Measurements from ENCODE around the gene OR4D5. TPM values are rescaled to one million over a fixed set of nuclear protein-coding genes. Genes with fewer than 3 reads are reported as not detected.

OR4D5 gene
- total RNA-seq, 4 donors from 2014 or later, result 0.41 to 0.95 TPM; not detected in 2

DNA sequence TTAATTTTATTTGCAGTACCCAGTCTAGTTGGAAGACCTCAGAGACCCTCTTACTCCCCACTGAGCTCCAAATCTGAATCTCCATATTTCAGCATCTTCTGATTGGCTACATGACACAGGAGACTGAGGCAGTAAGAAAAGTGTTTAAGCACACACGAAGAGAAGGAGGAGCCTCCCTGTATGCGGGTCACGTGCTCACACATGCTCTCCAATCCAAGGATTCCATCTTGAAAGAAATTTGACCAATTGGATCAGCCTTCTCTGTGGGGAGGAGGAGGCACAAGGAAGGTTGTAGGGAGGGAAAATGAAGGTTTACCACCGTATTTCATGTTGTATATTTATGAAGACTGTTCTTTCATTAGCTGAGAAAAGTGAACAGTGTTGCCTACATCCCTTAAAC, 3.0 kb downstream of the OR4D5 start:
- Histone ChIP-seq H3K27me3 (no peaks in the 10 kb centered on the region), H3K27ac (no peak overlapping the region), H3K4me3 (no peak overlapping the region), H3K36me3 (no peaks in the 10 kb centered on the region), H3K4me1 (no peaks in the 10 kb centered on the region), H3K9me3 (no peaks in the 10 kb centered on the region)
- intact Hi-C loops (cut with DNase I; ENCODE audit: low total_unique reads), result no loop called here
- no peak for TF ChIP-seq POLR2A (IDR thresholded peaks at IDR 0.05)
- TF ChIP-seq, protein P1, sequence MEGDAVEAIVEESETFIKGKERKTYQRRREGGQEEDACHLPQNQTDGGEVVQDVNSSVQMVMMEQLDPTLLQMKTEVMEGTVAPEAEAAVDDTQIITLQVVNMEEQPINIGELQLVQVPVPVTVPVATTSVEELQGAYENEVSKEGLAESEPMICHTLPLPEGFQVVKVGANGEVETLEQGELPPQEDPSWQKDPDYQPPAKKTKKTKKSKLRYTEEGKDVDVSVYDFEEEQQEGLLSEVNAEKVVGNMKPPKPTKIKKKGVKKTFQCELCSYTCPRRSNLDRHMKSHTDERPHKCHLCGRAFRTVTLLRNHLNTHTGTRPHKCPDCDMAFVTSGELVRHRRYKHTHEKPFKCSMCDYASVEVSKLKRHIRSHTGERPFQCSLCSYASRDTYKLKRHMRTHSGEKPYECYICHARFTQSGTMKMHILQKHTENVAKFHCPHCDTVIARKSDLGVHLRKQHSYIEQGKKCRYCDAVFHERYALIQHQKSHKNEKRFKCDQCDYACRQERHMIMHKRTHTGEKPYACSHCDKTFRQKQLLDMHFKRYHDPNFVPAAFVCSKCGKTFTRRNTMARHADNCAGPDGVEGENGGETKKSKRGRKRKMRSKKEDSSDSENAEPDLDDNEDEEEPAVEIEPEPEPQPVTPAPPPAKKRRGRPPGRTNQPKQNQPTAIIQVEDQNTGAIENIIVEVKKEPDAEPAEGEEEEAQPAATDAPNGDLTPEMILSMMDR (IDR thresholded peaks at IDR 0.05), result no peak
- no peak for TF ChIP-seq POLR2AphosphoS5 (IDR thresholded peaks at IDR 0.05)
- no peak for TF ChIP-seq EP300 (IDR thresholded peaks at IDR 0.05; ENCODE audit: low read depth)
- in situ Hi-C loops (cut with MboI; ENCODE audit: low pct_ligation_motif_present in 1 of 4, low pct_unique_long_range_greater_than_20kb in 1 of 4, low sequenced_read_pairs in 3 of 4), result no loop called here
- DNase-seq, result no peak
- 84 to 89% methylated on average over 3 to 4 of the region's 4 CpGs for WGBS, 2 donors (ENCODE audit: low coverage in 1 of 2)

DNA sequence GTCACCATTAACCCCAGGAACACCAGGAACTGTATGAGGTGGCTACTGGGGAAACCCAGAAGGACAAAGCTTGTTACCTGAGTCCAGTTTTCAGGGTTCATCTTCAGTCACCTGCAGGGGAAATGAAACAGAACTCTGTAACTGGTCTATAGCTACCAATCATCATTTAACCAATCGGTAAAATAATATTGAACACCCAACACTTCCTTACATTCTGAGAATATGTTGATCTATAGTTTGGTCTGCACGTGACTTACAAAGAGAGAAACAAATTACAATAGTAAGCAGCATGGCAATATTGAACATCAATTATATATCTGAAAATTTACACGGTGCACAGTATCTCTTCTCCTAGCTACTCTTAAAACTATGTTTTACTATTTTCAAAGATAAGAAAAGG, 4.3 kb downstream of the OR4D5 start, which contains the start of gene OR6T1:
Gene OR6T1, minus strand, starts transcription at position 101 of the 400 bp plus-strand sequence. Its CDS starts 0 bp downstream, at position 101.
- H3K27ac ChIP-seq, result no peak within 1 kb of the TSS
- in situ Hi-C loops (cut with MboI; ENCODE audit: low pct_ligation_motif_present in 1 of 4, low pct_unique_long_range_greater_than_20kb in 1 of 4, low sequenced_read_pairs in 3 of 4), result no loop called here
- no peaks in the 10 kb centered on the region for H3K4me1 ChIP-seq
- 80 to 89% methylated on average over 3 of the region's 3 CpGs for WGBS, 2 donors (ENCODE audit: low coverage in 1 of 2)
- no peak for DNase-seq
- TF ChIP-seq, protein P1 (IDR thresholded peaks at IDR 0.05), result no peak
- no peak for TF ChIP-seq POLR2A (IDR thresholded peaks at IDR 0.05)
- TF ChIP-seq POLR2AphosphoS5 (IDR thresholded peaks at IDR 0.05), result no peak
- TF ChIP-seq EP300 (IDR thresholded peaks at IDR 0.05; ENCODE audit: low read depth), result no peak
- no peaks in the 10 kb centered on the region for H3K36me3 ChIP-seq
- H3K4me3 ChIP-seq, result no peak within 1 kb of the TSS
- no peaks in the 10 kb centered on the region for H3K9me3 ChIP-seq
- H3K27me3 ChIP-seq, result no peaks in the 10 kb centered on the region
- intact Hi-C loops (cut with DNase I; ENCODE audit: low total_unique reads), result no loop called here

DNA sequence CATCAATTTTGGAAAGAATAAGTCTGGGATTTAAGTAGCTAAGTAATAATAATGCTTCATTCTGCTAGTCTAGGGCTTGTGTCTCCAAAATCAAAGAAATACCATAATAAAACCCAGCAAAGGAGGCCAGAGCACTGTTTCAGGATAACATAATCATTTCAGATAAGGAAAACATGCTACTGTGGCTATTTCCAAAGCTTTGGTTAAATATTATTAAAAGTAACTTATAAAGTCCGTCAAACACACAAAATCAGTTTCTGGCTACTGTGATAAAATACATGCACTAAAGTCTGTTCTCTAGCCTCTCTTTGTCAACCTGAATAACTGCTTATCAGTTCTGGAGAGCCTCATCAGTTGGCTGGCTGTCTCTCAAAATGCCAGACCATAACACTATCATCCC, 5.7 kb downstream of the OR4D5 start:
- H3K4me1 ChIP-seq, result no peaks in the 10 kb centered on the region
- no peak for DNase-seq
- 24 to 57% methylated on average over 1 of the region's 1 CpG for WGBS, 2 donors (ENCODE audit: low coverage in 1 of 2)
- no peaks in the 10 kb centered on the region for H3K36me3 ChIP-seq
- no peaks in the 10 kb centered on the region for H3K27me3 ChIP-seq
- in situ Hi-C loops (cut with MboI; ENCODE audit: low pct_ligation_motif_present in 1 of 4, low pct_unique_long_range_greater_than_20kb in 1 of 4, low sequenced_read_pairs in 3 of 4), result no loop called here
- TF ChIP-seq EP300 (IDR thresholded peaks at IDR 0.05; ENCODE audit: low read depth) (no peak), POLR2A (IDR thresholded peaks at IDR 0.05) (no peak)
- TF ChIP-seq, protein P1 (IDR thresholded peaks at IDR 0.05), result no peak
- intact Hi-C loops (cut with DNase I; ENCODE audit: low total_unique reads), result no loop called here
- no peaks in the 10 kb centered on the region for H3K9me3 ChIP-seq
- H3K27ac ChIP-seq, result no peak overlapping the region
- no peak overlapping the region for H3K4me3 ChIP-seq

DNA sequence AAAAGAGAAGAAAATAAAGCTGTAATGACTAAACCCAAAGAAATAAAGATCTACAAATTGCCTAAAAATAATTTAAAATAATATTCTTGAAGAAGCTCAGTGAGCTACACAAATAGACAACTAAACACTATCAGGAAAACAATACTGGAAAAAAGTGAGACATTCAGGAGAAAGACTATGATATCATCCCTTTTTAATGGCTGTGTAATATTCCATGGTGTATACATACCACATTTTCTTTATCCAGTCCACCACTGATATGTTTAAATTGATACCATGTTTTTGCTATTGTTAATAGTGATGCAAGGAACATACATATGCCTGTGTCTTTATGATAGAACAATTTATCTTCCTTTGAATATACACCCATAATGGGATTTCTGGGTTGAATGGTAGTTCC, 17.3 kb downstream of the OR4D5 start:
- H3K27me3 ChIP-seq, result no peaks in the 10 kb centered on the region
- DNase-seq, result no peak
- no peaks in the 10 kb centered on the region for H3K9me3 ChIP-seq
- intact Hi-C loops (cut with DNase I; ENCODE audit: low total_unique reads) (no loop called here), in situ Hi-C loops (cut with MboI; ENCODE audit: low pct_ligation_motif_present in 1 of 4, low pct_unique_long_range_greater_than_20kb in 1 of 4, low sequenced_read_pairs in 3 of 4) (no loop called here)
- H3K4me3 ChIP-seq, result no peak overlapping the region
- H3K27ac ChIP-seq, result no peak overlapping the region
- no peak for TF ChIP-seq EP300 (IDR thresholded peaks at IDR 0.05; ENCODE audit: low read depth)
- TF ChIP-seq POLR2A (IDR thresholded peaks at IDR 0.05), result no peak
- no peak for TF ChIP-seq POLR2AphosphoS5 (IDR thresholded peaks at IDR 0.05)
- TF ChIP-seq, protein P1 (IDR thresholded peaks at IDR 0.05), result no peak
- H3K4me1 ChIP-seq, result no peaks in the 10 kb centered on the region
- H3K36me3 ChIP-seq, result no peaks in the 10 kb centered on the region

Measured in transverse colon (tissue), 4 donors.